GM23248 (cell line): ENCODE measurements around the gene PTPRN2.

Experiments used
- EZH2 ChIP-seq: fragments of 200-600 bp; sonication (generic); IDR thresholded peaks from 2 replicates; pipeline ENCODE4 v1.6.1; 2018; ENCODE audit warnings: antibody characterized with exemption, mild to moderate bottlenecking; ENCODE audit not compliant: insufficient read depth, poor library complexity, severe bottlenecking
- EZH2phosphoT487 ChIP-seq: fragments of 200-600 bp; sonication (generic); IDR thresholded peaks from 2 replicates; pipeline ENCODE4 v1.6.1; 2018; ENCODE audit warnings: antibody characterized with exemption, moderate library complexity, mild to moderate bottlenecking, low read depth; ENCODE audit not compliant: insufficient read depth

DNA sequence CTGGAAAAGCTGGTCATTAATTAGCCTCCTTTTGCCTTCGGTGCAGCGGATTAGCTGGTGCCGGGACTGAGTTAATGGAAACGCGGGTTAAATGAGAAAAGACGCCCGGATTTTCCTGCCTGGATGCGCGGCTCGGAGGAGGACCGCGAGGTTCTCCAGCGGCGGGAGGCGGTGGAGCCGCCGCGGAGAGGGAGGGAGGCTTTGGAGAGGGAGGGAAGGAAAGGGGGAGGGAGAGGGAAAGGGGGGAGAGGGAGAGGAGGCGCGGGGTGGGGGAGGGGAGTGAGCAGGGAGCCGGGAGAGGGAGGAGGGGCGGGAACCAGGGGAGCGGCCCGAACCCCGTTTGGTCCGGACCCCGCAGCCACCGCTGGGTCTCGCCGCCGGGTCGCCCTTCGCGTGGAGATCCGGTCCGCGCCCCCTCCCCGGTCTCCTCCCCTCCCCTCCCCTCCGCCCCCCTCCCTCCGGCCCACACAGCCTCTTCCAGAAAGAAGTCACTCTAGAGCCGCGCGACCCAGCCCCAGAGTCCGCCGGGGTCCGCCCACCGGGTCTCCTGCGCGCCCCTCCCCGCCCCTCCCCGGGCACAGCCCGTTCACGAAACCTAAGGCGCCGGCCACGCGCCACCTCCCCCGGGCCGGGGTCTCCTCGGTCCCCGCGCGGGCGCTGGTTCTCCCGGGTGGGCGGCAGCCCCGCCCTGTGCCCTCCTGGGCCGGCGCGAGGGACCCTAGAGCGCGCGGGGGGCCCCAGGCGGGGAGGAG is 903.3 kb downstream of the PTPRN2 start:
- TF ChIP-seq EZH2: no peak
- no peak for TF ChIP-seq EZH2phosphoT487
